C4-2B (cell line): ENCODE measurements around the gene LRRC32.

Experiments used
- ZFX ChIP-seq: fragments of 450-650 bp; IDR thresholded peaks from 2 replicates; pipeline ENCODE4 v1.6.1; 2017
- TF ChIP-seq, protein P1 (sequence below): fragments of 450-650 bp; conservative IDR thresholded peaks from 2 replicates; pipeline ENCODE4 v1.5.1; 2017; ENCODE audit warnings: mild to moderate bottlenecking

DNA sequence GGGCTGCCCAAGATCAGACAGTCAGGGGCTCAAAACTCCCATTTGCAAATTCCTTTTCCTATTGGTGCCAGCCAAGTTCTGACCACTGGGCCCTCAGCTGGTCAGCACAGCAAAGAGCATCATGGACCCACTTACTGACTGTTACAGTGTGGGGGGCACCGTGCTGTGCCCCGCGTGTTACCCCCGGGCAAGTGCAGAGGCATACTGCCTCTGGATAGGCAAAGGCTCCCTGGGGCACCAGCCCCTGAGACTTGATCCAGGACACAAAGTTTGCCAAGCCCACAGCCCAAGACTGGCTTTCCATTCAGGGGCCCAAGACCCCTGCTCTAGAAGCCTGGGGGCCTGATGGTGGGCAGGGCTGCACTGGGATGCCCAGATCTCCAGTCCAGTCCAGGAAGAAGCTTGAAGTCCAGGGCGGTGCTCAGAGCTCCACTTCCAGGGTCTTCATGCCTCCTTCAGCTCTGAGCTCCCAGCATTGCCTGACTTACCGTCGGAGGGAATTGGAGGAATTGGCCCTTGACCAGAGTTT, 6.6 kb downstream of the LRRC32 start:
- TF ChIP-seq, protein P1, sequence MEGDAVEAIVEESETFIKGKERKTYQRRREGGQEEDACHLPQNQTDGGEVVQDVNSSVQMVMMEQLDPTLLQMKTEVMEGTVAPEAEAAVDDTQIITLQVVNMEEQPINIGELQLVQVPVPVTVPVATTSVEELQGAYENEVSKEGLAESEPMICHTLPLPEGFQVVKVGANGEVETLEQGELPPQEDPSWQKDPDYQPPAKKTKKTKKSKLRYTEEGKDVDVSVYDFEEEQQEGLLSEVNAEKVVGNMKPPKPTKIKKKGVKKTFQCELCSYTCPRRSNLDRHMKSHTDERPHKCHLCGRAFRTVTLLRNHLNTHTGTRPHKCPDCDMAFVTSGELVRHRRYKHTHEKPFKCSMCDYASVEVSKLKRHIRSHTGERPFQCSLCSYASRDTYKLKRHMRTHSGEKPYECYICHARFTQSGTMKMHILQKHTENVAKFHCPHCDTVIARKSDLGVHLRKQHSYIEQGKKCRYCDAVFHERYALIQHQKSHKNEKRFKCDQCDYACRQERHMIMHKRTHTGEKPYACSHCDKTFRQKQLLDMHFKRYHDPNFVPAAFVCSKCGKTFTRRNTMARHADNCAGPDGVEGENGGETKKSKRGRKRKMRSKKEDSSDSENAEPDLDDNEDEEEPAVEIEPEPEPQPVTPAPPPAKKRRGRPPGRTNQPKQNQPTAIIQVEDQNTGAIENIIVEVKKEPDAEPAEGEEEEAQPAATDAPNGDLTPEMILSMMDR, result no peak
- TF ChIP-seq ZFX, result no peak
